Brain pericyte (primary cell): ENCODE measurements around the gene NPL.

Experiments used
- DNase-seq: peaks from one replicate; pipeline ENCODE4 v3.0.0-alpha.2; 2012; ENCODE audit warnings: low read depth, low spot score

The NPL gene

DNA sequence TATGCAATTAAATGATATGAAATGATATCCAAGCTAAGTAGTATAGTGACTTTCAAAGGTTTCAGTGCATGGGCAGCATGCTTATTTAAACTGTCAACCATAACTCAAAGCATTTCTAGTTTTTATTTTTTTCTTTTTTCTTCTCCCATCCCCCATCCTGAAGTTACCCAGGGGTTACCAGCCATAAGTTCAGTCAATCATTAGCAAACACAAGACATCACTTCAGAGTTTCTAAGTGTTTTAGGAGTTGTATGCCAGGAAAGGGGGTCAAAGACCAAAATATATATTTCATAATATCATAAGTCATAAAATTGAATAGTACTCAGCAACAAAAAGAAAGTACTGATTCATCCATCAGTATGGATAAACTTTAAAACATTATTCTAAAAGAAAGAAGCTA, 78.3 kb downstream of the NPL start:
- no peak for DNase-seq

GRCh38 chr1:182869241-182869666, 79.7 kb downstream of the NPL start:
- DNase-seq = no peak

DNA sequence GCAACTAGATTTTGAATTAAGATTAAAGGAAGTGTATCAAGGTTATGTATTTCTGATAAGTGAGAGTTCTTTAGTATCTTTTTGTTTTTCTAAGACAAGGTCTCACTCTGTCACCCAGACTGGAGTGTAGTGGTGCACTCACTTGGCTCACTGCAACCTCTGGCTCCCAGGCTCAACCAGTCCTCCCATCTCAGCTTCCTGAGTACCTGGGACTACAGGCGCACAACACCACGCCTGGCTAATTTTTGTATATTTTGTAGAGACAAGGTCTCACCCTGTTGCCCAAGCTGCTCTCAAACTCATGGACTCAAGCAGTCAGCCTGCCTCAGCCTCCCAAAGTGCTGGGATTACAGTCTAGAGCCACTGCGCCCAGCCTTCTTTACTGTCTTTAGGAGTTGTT, 83.3 kb downstream of the NPL start:
- DNase-seq = no peak

DNA sequence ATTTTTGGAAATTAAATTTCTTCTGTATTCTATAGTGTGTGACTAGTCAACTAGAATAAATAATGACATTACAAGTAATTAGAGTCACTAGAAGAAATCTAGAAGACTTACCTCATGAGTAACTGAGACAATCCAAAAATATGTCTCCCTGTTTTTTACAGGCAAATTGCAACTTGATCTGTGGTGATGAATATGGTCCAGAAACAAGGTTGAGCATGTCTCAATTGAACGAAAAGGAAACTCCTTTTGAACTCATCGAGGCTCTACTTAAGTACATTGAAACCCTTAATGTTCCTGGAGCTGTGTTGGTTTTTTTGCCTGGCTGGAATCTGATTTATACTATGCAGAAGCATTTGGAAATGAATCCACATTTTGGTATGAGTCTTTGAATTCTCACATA, 86.3 kb downstream of the NPL start:
- no peak for DNase-seq

DNA sequence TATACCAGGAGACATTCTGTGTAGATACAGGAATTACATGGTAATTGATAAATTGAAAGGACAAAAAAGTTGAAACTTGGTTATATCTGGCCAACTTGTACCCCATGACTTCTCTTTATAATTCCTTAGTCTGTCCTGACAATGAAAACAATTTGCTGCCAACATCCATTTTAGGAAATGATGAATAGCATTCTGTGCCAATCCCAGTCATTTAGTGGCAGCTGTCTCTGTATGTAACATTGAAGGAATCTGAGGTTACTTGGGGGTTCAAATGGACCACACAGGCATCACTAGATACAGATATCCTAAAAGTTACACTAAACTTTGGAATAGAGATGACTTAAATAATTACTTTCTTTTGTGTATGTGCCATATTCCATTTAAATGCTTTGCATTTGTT, 87.8 kb downstream of the NPL start:
- DNase-seq = no peak

GRCh38 chr1:182877842-182878241, 88.3 kb downstream of the NPL start:
- DNase-seq = no peak
